ENCODE results near the gene DNTTIP2. TPM values are rescaled to one million over a fixed set of nuclear protein-coding genes. Genes with fewer than 3 reads are reported as not detected.

DNTTIP2 gene
- total and polyA plus RNA-seq, 2 donors (not counting 3 experiments of a cell fraction or from before 2014, with no cell fraction given), result 8.0 to 53.7 TPM

- no peaks in the 10 kb centered on the region for H3K79me2 ChIP-seq (ENCODE audit: control insufficient read depth, insufficient read depth, low read length)
- ChIA-PET CTCF (interaction anchor here (0.6 to 8.8 kb wide), 22 partner anchors 11 to 513 kb away, joined by 3 to 490 read pairs (median 4); partner anchors contain the start of gene BCAR3), POLR2A (interaction anchor here (1.0 to 1.2 kb wide), 5 partner anchors 27 to 192 kb away, joined by 3 to 10 read pairs (median 9); no protein-coding TSS in a partner anchor)
- intact Hi-C loops (cut with micrococcal nuclease), result loop anchor here (1.0 kb wide), 3 partner anchors 27 to 262 kb away; no protein-coding TSS in a partner anchor
- TF ChIP-seq, protein P1, sequence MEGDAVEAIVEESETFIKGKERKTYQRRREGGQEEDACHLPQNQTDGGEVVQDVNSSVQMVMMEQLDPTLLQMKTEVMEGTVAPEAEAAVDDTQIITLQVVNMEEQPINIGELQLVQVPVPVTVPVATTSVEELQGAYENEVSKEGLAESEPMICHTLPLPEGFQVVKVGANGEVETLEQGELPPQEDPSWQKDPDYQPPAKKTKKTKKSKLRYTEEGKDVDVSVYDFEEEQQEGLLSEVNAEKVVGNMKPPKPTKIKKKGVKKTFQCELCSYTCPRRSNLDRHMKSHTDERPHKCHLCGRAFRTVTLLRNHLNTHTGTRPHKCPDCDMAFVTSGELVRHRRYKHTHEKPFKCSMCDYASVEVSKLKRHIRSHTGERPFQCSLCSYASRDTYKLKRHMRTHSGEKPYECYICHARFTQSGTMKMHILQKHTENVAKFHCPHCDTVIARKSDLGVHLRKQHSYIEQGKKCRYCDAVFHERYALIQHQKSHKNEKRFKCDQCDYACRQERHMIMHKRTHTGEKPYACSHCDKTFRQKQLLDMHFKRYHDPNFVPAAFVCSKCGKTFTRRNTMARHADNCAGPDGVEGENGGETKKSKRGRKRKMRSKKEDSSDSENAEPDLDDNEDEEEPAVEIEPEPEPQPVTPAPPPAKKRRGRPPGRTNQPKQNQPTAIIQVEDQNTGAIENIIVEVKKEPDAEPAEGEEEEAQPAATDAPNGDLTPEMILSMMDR (IDR thresholded peaks at IDR 0.05; ENCODE audit: extremely low read depth in 1 of 2, insufficient read depth in 1 of 2, low read depth in 1 of 2, low read length in 2 of 2), result no peak
- TF ChIP-seq FOS (IDR thresholded peaks at IDR 0.05; ENCODE audit: borderline replicate concordance, insufficient read depth, low read length), result peak; percentile 29
- TF ChIP-seq POLR2A (IDR thresholded peaks at IDR 0.05; ENCODE audit: low read depth, low read length), result peak; percentile 90
- TF ChIP-seq POLR2AphosphoS5 (IDR thresholded peaks at IDR 0.05; ENCODE audit: insufficient read depth, low read depth, low read length), result peak; percentile 98
- TF ChIP-seq EZH2 (IDR thresholded peaks at IDR 0.05; ENCODE audit: borderline replicate concordance, low read depth, low read length, severe bottlenecking), result no peak
- TF ChIP-seq GATA2 (IDR thresholded peaks at IDR 0.05; ENCODE audit: insufficient read depth, insufficient read length, low read depth, low read length), result peak; percentile 96
- TF ChIP-seq, protein P2, sequence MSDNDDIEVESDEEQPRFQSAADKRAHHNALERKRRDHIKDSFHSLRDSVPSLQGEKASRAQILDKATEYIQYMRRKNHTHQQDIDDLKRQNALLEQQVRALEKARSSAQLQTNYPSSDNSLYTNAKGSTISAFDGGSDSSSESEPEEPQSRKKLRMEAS (IDR thresholded peaks at IDR 0.05; ENCODE audit: insufficient read depth, insufficient read length), result no peak
- peak; percentile 55 for TF ChIP-seq JUN (IDR thresholded peaks at IDR 0.05; ENCODE audit: borderline replicate concordance, insufficient read depth, insufficient read length, low read depth)
- TF ChIP-seq MYC (IDR thresholded peaks at IDR 0.05; ENCODE audit: low read depth, low read length), result no peak
- no peak overlapping the region for H3K4me3 ChIP-seq (replicated peaks in 1 of 3; ENCODE audit: insufficient read depth in 1 of 3, low read depth in 1 of 3, low read length in 3 of 3)
- peak overlapping the region; percentile 88 for H3K27ac ChIP-seq (ENCODE audit: insufficient read depth, low read depth, low read length)
- no peak overlapping the region for H2AFZ ChIP-seq (ENCODE audit: low read depth, low read length)
- no peaks in the 10 kb centered on the region for H3K36me3 ChIP-seq (ENCODE audit: control insufficient read depth in 2 of 2, extremely low read depth in 1 of 2, insufficient read depth in 2 of 2, low read length in 2 of 2)
- H3K9ac ChIP-seq (replicated peaks; ENCODE audit: extremely low read depth, insufficient read depth, low read length), result peak overlapping the region; percentile 53
- BruUV-seq (replicated peaks), result no TSS peak
- H3K27me3 ChIP-seq (ENCODE audit: control insufficient read depth in 2 of 2, insufficient read depth in 2 of 2, low read length in 2 of 2), result no peaks in the 10 kb centered on the region
- DNase-seq (ENCODE audit: low read depth, low spot score) (peak; percentile 96), FAIRE-seq (peak; percentile 93)
- dilution Hi-C loops (cut with MboI; ENCODE audit: extremely low pct_ligation_motif_present, low sequenced_read_pairs), result loop anchor here (25.0 kb wide), 1 partner anchor 155 kb away; no protein-coding TSS in a partner anchor
- no peaks in the 10 kb centered on the region for H4K20me1 ChIP-seq (replicated peaks; ENCODE audit: control insufficient read depth, extremely low read depth, insufficient read depth, low read length)
- H3K9me3 ChIP-seq (replicated peaks; ENCODE audit: control insufficient read depth, insufficient read depth, low read length), result no peaks in the 10 kb centered on the region
- H3K4me2 ChIP-seq (ENCODE audit: insufficient read depth, low read length), result peak overlapping the region; percentile 58
- no peaks in the 10 kb centered on the region for H3K9me1 ChIP-seq (replicated peaks; ENCODE audit: control insufficient read depth, extremely low read depth, insufficient read depth, low read length)
- H3K4me1 ChIP-seq (ENCODE audit: control insufficient read depth, extremely low read depth, insufficient read depth, low read length), result peaks cover 41% of the 10 kb centered on the region
Observed at GRCh38 chr1:93816970-93817678, 61.9 kb downstream of the DNTTIP2 start.

MicroRNAs within 50 kb of the gene (microRNA counts, 767-probe panel; counts per million panel counts)
- microRNA hsa-miR-760, result 723 counts per million, percentile 96 among the panel's probes with 10 or more counts

Small RNA genes lying within 50 kb of the gene (microRNA-seq; reads per million reads assigned to microRNA genes)
- 58.0 reads per million, percentile 50 among the genes with 10 or more reads in this experiment for gene MIR760 (ENCODE audit: borderline number of aligned reads, borderline replicate concordance)

Small RNA genes lying within 50 kb of the gene (small RNA-seq; reads per million reads assigned to genes)
- gene AL117351.2 (ENCODE audit: insufficient read depth, insufficient read length, low read depth, low replicate concordance) (not detected), gene MIR760 (ENCODE audit: insufficient read depth, insufficient read length, low read depth, low replicate concordance) (not detected)

Other genes with a start within 250 kb of the DNTTIP2 start
- gene BCAR3, start 197.4 kb downstream of the DNTTIP2 start, total RNA-seq, result 31.2 and 32.9 TPM in 2 replicates
- gene BCAR3, start 197.4 kb downstream of the DNTTIP2 start, polyA plus RNA-seq, result 15.6 and 17.5 TPM in 2 replicates
- 45.6 and 55.9 TPM in 2 replicates for gene GCLM, start 30.2 kb upstream of the DNTTIP2 start, total RNA-seq
- 8.4 and 12.3 TPM in 2 replicates for gene GCLM, start 30.2 kb upstream of the DNTTIP2 start, polyA plus RNA-seq
- gene ABCA4, start 241.9 kb upstream of the DNTTIP2 start, total RNA-seq, result 4.9 and 5.0 TPM in 2 replicates
- 2.3 and 2.5 TPM in 2 replicates for gene ABCA4, start 241.9 kb upstream of the DNTTIP2 start, polyA plus RNA-seq